HG03378 (cell line): ENCODE data around the gene HAND1.

ENCODE experiments used
- ATAC-seq: cut with Tn5 transposase; IDR thresholded peaks from one replicate; pipeline ENCODE4 v1.9.1; 2021; ENCODE audit warnings: mild to moderate bottlenecking, moderate library complexity; ENCODE audit not compliant: unreplicated experiment

Gene HAND1

GRCh38 chr5:154478224-154478565 is at the start of gene HAND1:
TSS of gene HAND1 (minus strand) at chr5:154478227. CDS start at chr5:154478008, 219 bp downstream.
- ATAC-seq = no peak

- no peak for ATAC-seq
Measured at GRCh38 chr5:154526231-154527226, 48.5 kb upstream of the HAND1 start.

DNA sequence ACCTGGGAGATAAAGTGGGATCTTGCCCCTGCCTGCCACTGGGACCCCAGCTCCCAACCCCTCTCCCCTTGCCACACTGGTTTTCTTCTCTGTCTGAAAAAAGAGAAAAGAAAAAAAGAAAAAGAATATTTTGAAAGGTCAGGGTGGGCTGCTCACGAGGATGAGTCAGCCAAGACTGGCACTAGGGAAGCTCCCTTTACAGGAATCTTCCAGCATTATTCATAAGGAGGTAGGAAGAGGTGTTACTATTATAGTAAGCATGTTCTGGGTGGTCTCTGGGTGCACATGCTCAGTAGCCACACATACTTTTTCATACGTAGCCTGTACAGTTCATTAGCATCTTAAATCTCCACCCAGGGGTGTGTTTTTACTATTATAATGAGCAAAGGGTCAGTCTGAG is 46.8 kb upstream of the HAND1 start:
- ATAC-seq = no peak

DNA sequence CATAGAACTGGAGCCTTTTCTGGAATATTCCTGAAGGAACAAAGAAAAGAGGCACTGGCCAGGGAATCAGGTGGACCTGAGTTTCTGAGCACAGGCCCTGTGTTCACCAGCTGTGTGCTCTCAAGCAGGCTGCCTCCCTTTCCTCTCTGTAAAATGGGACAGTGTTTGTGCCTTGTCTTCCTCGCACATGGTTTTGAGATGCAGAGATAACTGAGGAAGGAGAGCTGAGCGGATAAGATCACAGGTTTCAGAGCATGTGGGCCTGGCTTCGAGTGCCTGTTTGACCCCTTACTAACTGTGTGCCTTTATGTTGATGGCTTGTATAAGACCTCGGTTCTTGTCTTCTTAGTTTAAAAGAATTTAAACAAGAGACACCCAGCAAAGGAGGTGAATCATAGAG is 46.2 kb upstream of the HAND1 start:
- no peak for ATAC-seq

DNA sequence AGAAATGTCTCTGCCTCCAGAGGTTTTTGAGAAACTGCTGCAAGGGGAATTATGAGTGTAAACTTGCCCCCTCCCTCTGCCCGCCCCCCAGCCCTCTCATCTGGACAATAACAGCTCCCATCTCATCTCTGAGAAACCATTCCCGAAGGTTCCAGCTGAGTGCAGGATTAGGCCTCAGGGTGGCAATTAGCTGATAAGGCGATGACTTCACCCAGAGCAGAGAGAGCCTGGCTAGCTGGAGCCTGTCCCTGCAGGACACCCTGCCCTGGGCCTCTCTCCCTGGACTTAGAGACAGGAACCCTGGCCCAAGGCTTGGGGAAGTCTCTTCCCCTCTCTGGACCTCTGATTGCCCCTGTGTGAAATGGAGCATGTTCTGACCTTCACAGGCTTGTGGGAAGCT is 45.7 kb upstream of the HAND1 start:
- no peak for ATAC-seq

DNA sequence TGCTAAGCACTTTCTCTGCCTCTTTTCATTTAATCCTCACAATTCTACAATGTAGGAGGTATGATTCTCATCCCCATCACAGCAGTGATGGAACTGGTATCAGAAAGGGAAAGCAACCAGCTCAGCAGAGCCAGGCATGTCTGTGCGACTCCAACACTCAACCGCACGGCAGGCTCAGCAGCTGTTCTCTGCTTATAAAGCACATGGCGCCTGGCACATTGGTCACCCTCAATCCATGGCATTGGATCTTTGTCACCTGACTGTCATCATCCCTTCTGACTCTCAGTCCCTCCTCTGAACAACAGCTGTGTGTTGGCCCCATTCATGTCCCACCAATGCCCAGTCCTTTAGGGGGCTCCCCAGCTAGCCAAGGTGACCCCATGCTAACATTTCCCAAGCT is 45.1 kb upstream of the HAND1 start:
- ATAC-seq = no peak

DNA sequence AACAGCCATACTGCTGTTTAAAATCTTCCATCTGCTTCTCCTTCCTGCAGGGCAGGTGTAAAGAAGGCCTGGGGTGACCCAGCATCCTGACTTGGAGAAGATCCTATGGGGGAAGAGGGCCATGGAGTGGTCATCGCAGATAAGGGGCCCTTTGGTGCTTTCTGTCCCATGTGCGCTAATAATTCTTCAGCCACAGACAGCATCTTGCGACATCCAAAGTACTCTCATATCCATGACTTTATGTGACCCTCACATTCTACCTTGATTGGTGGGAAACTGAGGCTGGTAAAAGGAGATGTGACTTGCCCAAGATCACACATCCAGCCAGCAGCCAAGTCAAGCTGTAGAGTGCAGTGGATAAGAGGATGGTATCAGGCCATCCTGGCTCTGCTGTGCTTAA is 44.3 kb upstream of the HAND1 start:
- ATAC-seq = no peak

- ATAC-seq = no peak
Measured at GRCh38 chr5:154521756-154522155, 43.7 kb upstream of the HAND1 start.

GRCh38 chr5:154520861-154521453 is 42.9 kb upstream of the HAND1 start:
- no peak for ATAC-seq

DNA sequence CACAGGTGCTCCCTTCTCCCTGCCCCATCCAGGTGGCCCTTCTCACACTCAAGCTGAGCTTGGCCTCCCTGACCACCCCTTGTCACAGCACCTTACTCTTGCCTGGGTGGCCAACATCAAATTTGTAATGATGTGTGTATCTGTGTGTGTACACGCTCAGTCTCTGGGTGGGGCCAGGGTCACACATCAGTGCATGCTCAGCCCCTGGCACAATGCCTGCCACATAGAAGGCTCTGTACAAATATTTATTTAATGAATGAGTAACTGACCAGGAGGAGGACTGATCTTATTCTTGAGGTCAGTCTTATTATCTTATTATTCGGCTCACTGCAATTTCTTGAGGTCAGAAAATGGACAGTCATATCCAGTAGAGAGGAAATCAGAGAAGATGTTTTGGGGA is 41.3 kb upstream of the HAND1 start:
- ATAC-seq = no peak

DNA sequence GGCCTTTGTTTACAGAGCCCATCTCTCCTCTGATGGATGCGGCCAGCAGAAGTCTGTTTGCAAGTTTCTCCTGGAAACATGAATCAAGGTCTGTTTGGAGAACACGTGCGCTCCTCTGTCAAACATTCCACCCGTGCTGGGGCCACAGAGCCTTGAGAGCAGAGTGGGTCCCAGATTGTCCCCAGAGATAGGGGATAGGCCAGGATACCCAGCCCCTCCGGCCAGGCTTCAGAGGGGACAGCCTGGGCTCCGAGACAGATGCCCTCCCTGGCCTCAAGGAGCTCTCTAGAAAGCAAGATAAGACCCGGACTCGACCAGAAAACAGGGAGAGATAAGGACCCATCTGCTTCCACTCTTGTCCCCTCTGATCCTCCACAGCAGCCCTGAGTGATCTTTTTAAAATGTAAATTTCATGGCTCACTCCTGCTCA is 40.4 kb upstream of the HAND1 start:
- ATAC-seq = no peak

- no peak for ATAC-seq
Measured at GRCh38 chr5:154517810-154518437, 39.9 kb upstream of the HAND1 start.

DNA sequence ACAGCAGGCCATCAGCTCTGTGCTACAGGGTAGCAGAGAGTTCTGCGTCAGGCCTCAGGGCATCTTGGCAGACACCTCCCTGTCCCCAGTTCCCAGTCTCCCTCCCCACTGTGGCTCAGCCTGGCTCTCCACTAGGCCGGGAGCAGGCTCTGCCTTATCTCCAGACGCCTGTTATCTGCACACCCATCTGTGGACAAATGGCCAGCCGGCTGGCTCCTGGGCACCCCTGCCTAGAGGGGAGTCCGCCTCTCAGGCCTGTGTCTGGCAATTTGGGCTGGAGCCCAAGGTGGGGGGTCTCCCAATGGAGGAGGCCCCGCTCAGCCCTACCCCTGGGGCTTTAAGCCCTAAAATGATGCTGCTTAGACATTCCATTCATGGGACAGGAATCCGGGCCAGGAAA is 39.2 kb upstream of the HAND1 start:
- ATAC-seq = no peak

DNA sequence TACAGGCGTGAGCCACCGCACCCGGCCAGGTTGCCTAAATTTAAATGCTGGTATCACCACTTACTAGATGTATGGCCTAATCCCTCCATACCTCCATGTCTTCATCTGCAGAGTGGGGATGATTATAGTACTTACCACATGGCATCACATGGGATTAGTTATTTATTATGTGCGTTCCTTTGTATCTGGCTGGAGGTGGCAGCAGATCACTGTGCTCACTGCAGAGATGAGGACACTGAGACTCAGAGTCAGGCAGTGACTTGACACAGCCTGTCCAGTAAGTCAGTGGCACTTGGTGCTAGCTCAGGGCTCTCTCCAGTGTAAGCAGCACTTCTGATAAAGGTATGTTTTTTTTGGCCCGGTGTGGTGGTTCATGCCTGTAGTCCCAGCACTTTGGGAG is 38.4 kb upstream of the HAND1 start:
- no peak for ATAC-seq

DNA sequence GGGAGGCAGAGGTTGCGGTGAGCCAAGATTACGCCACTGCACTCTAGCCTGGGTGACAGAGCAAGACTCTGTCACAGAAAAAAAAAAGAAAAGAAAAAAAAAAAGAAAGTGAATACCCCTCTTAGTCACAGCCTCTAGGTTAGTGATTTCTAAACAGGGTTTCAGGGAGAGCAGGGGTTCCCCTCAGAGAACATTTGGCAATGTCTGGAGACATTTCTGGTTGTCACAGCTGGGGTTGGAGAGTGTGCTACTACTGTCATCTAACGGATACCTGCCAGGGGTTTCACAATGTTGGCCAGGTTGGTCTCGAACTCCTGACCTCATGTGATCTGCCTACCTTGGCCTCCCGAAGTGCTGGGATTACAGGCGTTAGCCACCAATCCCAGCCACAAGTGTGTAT is 37.5 kb upstream of the HAND1 start:
- ATAC-seq = peak; percentile 74

- ATAC-seq = no peak
Measured at GRCh38 chr5:154514331-154514730, 36.3 kb upstream of the HAND1 start.

- ATAC-seq = peak; percentile 61
Measured at GRCh38 chr5:154513669-154514084, 35.6 kb upstream of the HAND1 start.

DNA sequence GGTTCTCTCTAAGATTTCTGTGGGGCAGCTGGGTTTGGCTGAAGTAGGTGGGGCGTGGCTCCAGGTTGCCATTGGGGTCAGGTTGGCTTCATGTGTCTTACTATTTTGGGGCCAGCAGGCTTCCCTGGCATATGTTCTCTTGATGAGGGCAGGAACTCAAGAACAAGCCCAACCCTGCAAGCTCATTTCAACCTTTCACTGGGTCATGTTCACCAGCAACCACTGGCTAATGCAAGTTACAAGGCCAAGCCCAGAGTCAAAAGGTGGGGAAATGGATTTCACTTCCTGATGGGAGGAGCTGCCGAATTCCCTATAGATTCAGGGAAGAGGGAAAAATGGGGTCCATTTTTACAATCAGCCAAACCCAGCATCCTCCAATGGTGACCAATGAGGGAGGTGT is 34.0 kb upstream of the HAND1 start:
- no peak for ATAC-seq

DNA sequence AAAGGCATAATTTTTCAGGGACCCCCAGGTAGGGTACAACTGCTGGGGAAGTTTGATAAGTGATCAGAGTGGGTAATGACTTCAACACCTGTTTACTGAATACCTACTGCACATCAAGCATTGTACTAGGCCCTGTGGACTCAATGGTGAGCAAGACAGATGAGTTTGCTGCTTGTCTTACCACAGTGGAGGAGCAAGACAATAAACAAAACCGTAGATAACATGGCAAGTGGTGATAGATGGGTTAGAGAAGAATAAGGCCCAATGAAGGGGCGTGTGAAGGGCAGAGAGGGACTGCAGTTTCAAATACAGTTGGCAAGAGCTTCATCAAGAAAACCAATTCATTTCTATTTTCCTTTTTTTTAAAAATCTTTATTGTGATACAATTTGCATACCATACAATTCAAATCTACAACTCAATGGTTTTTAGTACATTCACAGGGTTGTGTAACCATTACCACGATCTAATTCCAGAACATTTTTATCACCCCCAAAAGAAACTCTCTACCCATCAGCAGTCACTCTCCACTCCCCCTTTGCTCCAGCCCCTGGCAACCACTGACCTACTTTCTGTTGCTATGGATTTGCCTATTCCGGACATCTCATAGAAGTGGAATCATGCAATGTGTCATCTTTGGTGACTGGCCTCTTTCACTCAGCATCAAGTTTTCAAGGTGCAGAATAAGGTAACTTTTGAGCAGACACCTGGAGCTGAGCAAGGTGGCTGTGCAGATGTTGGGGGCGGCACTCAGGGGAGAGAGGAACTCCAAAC is 31.9 kb upstream of the HAND1 start:
- ATAC-seq = no peak

DNA sequence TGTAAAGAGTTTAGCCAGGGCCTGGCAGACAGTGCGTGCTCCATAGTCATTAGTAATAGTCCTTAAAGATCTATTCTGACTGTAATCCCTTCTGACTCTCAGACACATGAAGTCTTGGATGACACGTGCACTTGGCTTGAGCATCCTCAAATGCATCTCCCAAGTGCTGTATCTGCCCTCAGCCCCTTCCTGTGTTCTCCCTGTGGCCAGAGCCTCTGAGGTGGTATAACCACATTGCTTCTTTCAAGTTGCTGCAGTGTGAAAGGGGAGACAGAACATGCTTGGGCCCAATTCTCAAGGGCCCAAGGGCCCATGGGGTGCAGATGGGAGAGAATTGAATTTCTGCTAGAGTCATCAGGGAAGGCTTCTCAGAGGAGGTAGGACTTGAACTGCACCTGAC is 30.1 kb upstream of the HAND1 start:
- ATAC-seq = no peak

DNA sequence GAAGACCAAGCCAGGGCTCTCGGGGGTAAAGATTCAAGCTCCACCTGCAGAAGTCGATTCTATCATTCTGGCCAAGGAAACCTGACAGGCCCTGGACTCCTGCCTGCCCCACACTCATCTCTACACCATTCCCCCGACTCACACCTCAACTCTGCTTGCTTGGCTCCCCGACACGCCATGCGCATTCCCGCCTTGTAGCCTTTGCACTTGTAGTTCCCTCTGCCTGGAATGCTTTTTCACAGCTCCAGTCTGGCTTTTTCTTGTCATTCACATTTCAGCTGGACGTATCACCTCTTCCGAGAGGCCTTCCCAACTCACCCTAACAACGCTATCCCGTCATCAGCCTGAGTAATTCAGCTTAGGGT is 28.7 kb upstream of the HAND1 start:
- no peak for ATAC-seq
